ENCODE measurements around the gene CFAP100.

The CFAP100 gene

DNA sequence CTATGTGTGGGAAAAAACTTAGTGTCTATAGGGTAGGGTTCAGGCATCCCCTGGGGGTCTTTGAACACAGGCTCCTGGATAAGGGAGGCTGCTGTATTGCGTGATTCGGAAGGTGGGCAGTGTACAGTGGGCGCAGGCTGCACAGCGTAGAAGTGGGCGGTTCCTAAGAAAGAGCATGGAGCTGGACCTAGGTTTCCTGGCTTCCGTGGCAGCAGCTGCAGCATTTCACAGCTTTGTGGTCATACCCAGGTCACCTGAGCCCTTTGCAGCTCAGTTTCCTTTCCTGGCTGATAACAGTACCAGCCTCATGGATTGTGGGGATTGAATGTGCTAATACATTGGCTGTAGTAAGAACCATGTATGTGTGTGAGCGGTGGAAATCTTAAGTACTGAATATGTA, 22.2 kb downstream of the CFAP100 start:
- in situ Hi-C loops (cut with MboI; ENCODE audit: low pct_unique_long_range_greater_than_20kb, low sequenced_read_pairs): no loop called here

DNA sequence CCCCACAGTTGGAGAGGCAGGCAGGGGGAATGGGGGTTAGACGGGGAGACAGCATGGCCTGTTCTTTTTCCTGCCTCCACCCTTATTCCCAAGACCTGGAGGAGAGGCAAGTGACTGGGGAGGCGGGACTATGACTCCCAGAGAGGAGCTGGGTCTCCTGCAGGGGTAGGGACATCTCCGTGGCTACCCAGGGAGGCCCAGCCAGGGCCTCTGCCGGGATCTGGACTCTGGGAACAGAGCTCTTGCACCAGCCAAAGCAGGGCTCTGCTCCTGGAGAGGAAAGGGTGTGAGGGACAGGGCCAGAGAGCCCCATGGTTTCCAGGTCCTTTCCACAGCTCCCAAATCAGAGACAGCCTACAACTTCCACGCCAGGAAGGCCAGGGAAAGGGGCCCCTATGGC, 22.8 kb downstream of the CFAP100 start:
- DNase-seq: no peak
- in situ Hi-C loops (cut with MboI; ENCODE audit: low pct_unique_long_range_greater_than_20kb, low sequenced_read_pairs): no loop called here

More for the DNA sequence above, 22.2 kb downstream of the CFAP100 start:
- no peak for DNase-seq

DNA sequence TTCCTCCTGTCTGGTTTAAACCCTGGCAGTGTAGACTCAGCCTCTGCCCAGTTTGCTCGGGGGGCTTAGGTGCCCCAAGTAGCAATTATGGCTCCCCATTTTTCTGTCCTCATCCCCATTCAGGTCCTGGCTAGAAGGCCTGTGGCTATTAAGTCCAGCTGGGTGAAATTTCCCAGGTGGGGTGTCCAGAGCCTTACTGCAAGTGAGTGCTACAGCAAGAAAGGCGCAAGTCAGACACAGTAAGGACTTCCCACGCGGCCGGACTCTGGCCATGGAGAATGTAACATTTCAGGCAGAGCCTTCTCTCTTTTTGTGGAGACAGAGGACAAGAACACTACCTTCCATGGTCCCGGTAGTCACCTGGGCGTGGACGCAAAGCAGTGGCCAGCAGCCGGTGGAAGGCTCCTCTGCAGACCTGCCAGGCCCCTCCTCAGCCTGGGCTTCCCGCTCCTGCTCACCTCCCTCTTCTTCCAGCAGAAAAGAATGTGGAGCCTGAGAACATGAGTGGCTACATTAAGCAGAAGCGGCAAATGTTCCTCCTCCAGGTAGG, 23.3 kb downstream of the CFAP100 start:
- in situ Hi-C loops (cut with MboI; ENCODE audit: low pct_unique_long_range_greater_than_20kb, low sequenced_read_pairs): no loop called here
- no peak for DNase-seq

DNA sequence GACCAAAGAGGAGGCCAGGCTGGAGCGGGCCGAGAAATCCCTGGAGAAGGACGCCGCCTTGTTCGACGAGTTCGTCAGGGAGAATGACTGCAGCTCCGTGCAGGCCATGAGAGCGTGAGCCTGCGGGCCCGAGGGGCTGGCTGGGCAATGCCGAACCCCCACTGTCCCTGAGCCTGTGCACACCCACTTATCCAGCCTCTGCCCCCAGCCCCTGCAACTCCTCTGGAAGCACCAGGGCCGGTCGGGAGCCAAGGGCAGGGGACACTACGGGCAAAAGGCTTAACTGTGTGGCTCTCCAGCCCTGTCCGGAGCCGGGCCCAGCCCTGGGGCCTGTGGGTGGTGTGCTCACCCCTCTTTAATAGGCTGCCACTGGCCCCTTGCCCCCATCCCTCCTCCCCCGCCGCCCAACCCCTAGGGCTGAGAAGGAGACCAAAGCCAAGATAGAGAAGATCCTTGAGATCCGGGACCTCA, 24.0 kb downstream of the CFAP100 start:
- in situ Hi-C loops (cut with MboI; ENCODE audit: low pct_unique_long_range_greater_than_20kb, low sequenced_read_pairs): no loop called here
- DNase-seq: no peak

DNA sequence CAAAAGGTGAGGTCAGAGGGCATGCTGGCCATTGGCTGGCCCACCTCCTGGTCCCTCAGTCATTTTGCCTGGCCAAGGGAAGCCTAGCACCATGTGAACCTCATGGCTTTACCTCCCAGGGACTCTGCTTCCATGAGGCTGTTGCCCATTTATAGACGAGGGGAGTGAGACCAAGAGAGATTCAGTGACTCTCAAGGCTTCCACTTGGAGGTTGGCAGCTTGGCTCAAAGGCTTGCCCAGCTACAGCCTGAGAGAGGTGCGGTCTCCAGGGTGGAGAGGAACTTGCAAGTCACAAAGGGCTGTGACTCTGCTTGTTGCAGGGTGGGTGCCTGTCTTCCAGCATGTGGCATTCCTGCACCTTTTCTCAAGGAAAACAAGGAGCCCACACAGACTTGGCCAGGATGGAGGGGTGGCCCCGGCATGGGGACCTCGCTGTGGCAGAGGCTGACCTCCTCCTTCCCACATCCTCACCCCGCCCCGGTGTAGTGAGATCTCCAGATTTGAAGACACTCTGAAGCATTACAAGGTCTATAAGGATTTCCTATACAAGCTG, 24.5 kb downstream of the CFAP100 start:
- in situ Hi-C loops (cut with MboI; ENCODE audit: low pct_unique_long_range_greater_than_20kb, low sequenced_read_pairs): no loop called here
- no peak for DNase-seq

DNA sequence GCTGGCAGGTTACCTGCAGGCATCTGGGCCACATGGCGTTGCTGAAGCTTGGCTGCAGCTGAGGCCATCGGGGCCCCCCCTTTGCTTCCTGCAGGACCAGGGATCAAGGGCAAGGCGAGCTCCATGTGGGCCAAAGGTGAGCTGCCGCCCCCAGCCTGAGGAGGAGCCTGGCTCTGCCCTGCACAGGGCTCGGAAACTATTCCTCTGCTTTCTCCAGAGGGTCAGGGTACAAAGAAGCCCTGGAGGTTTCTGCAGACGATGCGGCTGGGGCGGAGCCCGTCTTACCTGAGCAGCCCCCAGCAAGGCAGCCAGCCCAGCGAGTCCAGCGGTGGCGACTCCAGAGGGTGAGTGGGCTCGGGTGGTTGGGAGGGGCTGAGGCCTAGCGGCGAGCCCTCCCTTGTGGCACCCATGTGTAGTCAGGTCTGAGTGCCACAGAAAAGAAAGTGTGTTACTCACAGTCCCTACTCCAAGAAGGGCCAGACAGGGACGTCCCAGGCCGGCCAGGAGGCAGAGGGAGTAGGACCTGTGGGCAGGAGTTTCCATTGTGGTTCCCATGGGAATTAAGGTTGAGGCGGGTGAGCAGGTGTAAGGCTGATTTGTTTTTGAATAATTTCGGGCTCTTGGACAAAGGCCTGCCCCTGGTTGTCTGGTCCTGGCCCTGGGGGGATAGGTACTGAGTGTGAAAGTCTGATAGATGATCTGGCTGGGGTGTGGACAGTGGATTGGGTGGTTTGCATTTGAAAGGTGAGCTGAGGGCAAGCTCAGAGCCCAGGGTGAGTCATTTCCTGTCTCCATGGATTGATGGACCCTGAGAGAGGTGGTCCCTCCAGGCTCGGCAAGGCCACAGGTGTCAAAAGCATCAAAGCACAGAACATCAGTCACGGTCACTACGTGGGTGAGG, 25.4 kb downstream of the CFAP100 start:
- DNase-seq: no peak
- in situ Hi-C loops (cut with MboI; ENCODE audit: low pct_unique_long_range_greater_than_20kb, low sequenced_read_pairs): no loop called here

DNA sequence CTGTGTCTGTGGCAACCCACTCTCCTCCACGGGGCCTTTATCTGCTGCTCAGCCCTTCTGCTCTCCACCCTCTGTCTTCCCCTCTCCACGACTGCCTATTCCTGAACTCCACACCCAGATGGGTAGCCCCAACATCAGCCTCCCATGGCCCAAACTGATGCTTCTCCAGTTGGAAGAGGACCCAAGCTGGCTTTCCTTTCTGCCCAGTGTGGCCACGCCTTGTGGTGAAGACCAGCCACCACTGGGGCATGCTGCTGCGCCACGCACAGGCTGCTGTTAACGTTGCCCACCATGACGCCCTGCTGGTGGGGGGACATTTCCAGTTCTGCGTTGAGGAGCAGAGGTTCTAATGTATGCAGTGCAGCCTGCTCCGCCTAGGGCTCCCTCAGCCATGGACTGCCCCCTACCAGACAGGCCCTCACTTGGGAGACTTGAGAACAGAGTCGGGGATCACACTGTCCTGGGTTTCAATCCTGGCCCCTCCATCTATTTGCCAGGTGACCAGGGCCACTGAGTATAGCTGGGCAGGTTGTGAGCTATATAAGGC, 26.9 kb downstream of the CFAP100 start:
- DNase-seq: no peak
- in situ Hi-C loops (cut with MboI; ENCODE audit: low pct_unique_long_range_greater_than_20kb, low sequenced_read_pairs): no loop called here

DNA sequence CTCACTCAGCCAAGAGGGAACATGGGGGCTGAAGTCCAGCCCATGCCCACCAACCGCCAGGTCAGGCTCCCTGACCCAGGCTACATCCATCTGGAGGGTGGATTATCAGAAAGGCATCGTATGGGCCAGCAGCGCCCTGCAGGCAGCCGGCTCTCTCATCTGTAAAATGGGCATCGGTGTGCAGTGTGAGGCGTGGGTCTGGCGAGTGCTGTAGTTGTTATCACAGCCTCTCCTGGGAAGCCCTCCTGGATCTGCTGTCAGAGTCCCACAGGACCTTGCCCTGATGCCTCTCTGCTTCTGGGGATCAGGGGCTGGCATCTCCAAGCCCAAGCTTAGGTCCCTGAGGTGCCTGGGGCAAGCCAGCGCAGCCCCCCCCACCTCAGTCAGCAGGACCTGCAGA, 27.4 kb downstream of the CFAP100 start:
- in situ Hi-C loops (cut with MboI; ENCODE audit: low pct_unique_long_range_greater_than_20kb, low sequenced_read_pairs): no loop called here
- no peak for DNase-seq

DNA sequence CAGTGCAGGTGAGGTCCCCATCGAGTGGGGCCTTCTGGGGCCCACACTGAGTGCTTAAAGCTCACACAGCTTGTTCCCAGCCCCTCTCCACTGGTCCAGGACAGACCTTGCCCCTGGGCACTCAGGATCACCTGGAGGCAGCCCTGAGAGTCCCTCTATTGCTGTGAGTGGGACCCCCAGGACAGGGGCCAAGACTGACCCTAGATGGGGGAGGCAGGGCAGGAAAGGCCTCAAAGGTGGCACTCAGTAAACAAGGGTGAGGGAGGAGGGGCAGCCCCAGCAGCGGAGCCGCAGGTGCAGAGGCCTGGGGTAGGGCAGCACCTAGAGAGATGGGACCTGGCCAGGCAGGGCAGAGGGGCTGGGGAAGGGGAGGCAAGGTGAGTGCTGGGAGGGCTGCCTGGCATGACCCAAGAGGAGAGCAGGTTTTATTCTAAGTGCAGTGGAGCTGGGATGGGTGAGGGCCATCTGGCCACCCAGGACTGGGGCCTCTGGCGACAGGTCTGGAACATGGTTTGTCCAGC, 27.9 kb downstream of the CFAP100 start:
- no peak for DNase-seq
- in situ Hi-C loops (cut with MboI; ENCODE audit: low pct_unique_long_range_greater_than_20kb, low sequenced_read_pairs): no loop called here

DNA sequence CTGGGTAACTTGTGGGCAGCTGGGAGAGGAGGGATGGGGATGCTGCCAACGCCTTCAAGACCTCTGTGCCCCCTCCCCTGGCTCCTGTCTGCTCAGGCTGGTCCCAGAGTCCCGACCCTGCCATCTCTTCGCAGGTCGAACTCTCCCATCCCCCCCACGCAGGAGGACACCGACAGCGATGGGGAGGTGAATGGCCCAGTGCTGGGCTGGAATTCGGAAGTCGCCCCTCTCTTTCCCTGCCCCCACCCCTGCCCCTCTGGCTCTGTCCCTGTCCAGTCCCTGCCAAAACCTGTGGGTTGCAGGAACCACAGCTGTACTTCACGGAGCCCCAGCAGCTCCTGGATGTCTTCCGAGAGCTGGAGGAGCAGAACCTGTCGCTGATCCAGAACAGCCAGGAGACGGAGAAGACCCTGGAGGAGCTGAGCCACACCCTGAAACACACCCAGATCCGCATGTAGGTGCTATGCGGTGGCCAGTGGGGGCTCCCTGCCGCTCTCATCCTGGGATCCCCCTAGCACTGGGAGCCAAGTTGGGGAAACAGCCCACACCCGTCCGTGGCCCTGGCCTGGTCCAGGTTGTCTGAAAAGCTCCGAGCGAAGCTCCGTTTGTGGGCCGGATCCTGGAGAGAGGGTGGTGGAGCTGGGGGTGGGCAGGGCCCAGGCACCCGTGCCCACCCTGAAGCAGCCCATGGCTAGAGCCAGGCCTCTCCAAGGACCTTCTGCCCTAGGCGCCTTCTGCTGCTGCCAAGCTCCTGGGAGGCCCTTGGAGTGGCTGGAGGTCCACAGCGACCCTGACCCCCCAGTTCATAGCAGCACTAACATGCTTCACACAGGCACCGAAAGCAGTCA, 28.7 kb downstream of the CFAP100 start:
- in situ Hi-C loops (cut with MboI; ENCODE audit: low pct_unique_long_range_greater_than_20kb, low sequenced_read_pairs): no loop called here

DNA sequence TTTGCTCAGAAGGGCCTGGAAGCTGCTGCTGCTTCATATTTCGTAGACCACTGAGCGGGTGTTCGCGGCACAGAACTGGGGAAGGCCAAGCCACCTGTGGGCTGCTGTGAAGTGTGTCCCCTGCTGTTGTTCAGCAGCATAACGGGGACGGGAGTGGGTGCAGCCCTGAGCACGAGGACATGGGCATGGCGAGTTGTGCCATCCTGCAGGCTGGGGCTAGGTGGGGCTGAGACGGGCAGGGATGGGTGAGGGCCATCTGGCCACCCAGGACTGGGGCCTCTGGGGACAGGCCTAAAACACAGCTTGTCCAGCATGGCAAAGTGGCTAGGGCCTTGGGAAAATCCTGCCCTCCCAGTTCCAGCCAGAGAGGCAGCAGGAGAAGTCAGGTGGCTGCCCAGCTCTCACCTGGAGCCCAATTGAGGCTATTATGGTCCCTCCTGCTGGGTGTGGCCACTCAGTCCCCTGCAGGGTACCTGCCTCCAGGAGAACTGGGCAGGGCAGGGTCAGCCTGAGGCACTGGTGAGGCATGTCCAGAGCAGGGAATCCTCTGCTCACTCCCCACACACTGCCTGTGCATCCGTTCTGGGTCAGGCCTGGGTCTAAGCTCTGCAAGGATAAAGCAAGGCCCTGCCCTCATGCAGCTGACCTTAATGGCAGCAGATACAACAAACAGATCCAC, 29.5 kb downstream of the CFAP100 start:
- in situ Hi-C loops (cut with MboI; ENCODE audit: low pct_unique_long_range_greater_than_20kb, low sequenced_read_pairs): no loop called here
- no peak for DNase-seq

More for the DNA sequence above, 28.7 kb downstream of the CFAP100 start:
- no peak for DNase-seq

DNA sequence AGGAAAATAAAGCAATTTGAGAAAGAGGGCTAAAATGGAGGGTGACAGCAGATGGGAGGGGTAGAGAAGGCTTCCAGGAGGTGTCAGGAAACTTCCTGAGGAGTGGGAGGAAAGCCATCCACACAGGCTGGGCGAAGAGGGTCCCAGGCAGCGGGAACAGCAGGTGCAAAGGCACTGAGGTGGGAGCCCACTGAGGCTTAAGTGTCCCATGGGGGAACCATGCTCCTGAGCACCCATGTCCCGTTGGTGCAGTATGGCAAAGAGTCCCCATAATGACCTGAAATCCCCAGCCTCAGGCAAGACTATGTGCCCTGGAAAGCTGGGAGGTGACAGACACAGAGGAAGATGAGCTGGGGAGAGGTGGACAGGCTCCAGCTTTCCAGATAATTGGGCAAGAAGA, 30.0 kb downstream of the CFAP100 start:
- in situ Hi-C loops (cut with MboI; ENCODE audit: low pct_unique_long_range_greater_than_20kb, low sequenced_read_pairs): no loop called here

DNA sequence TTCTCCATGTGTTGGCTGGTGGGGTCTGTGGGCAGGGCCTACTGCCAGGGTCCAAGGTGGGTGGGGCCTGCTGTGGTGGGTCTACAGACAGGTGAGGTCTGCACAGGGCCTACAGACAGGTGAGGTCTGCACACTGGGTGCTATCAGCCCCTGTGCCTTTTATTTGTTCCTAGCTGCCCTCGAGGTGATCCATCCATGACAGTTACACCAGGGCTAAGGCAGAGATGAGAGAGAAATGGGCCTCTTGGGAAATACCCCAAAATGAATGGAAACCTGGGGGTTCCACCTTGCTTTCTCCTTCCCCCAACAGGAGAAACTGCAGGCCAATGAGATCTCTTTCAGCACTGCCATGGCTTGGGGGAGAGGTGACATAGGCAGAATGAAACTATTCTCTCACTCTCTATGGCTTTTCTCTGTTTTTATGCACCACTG, 36.4 kb downstream of the CFAP100 start:
- no peak for DNase-seq

More for the DNA sequence above, 30.0 kb downstream of the CFAP100 start:
- DNase-seq: no peak

DNA sequence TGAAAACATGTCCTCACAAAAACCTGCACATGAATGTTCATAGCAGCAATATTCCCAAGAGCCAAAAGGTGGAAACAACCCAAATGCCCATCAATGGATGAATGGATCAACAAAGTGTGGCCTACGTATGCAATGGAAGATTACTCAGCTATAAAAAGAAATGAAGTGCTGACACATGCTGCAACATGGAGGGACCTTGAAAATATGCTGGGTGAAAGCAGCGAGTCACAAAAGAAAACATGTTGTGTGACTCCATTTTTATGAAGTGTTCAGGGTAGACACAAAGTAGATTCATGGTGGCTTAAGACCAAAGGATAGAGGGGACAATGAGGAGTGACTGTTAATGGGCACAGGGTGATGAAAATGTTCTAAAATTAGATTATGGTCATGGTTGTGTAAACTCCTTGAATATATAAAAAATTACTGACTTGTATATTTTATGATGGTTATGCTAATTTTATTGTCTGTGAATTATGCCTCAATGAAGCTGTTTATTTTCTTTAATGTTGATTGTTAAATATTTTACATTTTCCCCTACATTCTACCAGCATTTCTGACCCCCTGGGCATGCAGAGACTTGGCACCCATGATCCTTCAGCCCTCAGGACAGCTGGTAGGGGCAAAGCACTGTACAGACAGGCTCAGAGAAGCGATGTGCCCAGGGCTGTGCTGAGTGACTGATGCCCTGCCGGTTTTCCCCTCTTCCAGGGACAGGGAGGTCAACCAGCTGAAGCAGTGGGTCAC, 37.8 kb downstream of the CFAP100 start:
- no peak for DNase-seq

More for the DNA sequence above, 36.4 kb downstream of the CFAP100 start:
- in situ Hi-C loops (cut with MboI; ENCODE audit: low pct_unique_long_range_greater_than_20kb, low sequenced_read_pairs): no loop called here

DNA sequence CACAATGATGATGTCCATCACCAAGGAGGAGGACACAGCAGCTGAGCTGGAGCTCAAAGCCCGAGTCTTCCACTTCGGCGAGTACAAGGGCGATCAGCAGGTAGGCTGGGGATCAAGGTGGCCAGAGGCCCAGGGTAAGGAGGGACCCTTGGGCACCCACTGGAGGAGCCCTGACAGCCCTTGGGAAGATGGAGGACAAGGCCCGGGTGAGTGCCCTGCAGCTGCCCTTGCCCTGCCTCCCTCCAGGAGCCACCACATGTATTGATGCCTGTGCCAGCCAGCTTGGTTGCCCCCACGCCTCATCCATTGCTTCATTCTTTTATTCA, 38.4 kb downstream of the CFAP100 start:
- DNase-seq: no peak
- in situ Hi-C loops (cut with MboI; ENCODE audit: low pct_unique_long_range_greater_than_20kb, low sequenced_read_pairs): no loop called here

More for the DNA sequence above, 37.8 kb downstream of the CFAP100 start:
- in situ Hi-C loops (cut with MboI; ENCODE audit: low pct_unique_long_range_greater_than_20kb, low sequenced_read_pairs): no loop called here

DNA sequence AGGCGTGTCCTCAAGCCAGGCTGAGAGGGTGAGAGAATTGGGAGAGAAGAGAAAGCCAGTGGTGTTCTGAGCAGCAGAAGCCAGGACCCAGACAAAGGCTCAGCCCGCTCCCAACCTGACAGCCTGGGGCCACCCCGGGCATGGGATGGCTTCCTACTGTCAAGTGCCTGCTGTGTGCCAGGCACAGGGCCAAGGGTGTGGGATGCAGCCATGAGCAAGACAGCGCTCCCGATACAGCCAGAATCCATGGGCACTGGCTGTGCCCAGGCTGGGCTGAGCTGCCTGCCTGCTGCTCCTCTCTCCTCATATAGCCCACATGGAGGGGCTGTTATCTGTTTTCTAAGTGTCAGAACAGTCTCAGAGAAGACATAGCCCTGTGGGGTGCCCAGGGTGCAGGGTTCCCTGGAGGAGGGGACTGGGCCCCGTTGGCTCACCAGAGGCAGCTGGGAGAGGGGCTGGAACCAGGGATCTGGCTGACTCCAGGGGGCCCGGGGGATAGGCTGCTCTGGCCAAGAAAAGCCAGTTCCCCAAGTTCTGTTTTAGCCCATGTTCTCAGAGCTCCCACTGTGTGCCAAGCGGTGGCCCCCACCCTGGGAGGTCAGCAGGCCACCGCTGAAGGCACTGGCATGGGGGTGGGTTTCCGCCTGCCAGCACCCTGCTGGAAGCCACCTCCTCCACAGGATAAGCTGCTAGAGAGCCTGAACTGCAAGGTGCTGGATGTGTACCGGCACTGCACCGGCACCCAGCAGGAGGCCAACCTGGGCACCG, 39.0 kb downstream of the CFAP100 start:
- DNase-seq: no peak
- in situ Hi-C loops (cut with MboI; ENCODE audit: low pct_unique_long_range_greater_than_20kb, low sequenced_read_pairs): no loop called here

DNA sequence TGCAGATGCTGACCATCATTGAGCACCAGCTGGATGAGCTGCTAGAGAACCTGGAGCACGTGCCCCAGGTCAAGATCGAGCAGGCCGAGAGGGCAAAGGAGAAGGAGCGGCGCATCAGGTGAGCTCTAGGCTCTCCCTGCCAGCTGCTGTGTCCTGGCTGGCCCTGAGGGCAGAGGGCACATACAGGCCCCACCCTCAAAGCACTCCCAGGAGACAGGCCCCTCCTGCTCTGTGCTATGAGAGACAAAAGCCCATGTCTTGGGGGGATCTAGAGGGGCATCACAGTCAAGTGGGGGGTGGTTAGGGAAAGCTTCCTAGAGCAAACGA, 39.5 kb downstream of the CFAP100 start:
- in situ Hi-C loops (cut with MboI; ENCODE audit: low pct_unique_long_range_greater_than_20kb, low sequenced_read_pairs): no loop called here
- DNase-seq: no peak

Data from KBM-7 (cell line).